Gastroesophageal sphincter (tissue), 3 donors: Measurements from ENCODE around the gene WDR81.

Source experiments
- CTCF ChIP-seq, 4 experiments: fragments of 200-600 bp in 2 of 4; fragments of 450-650 bp in 2 of 4; sonication (generic) in 1 of 4; IDR thresholded peaks; one replicate each; pipeline ENCODE4 v1.5.1; 2017 to 2019; ENCODE audit warnings: antibody characterized with exemption in 4 of 4, mild to moderate bottlenecking in 2 of 4, moderate library complexity in 2 of 4
- EP300 ChIP-seq: sonication (generic); formaldehyde crosslinking; IDR thresholded peaks from one replicate; pipeline ENCODE4 v1.6.1; 2017; ENCODE audit warnings: antibody characterized with exemption, mild to moderate bottlenecking
- POLR2A ChIP-seq, 2 donors: fragments of 450-650 bp; IDR thresholded peaks; one replicate each; pipeline ENCODE4 v1.6.1; 2017; ENCODE audit warnings: antibody characterized with exemption in 2 of 2, mild to moderate bottlenecking in 2 of 2, moderate library complexity in 1 of 2
- POLR2AphosphoS5 ChIP-seq: sonication (generic); formaldehyde crosslinking; IDR thresholded peaks from one replicate; pipeline ENCODE4 v1.6.1; 2017; ENCODE audit warnings: antibody characterized with exemption

GRCh38 chr17:1695365-1695764, 29.1 kb upstream of the WDR81 start:
- no peak for TF ChIP-seq CTCF (IDR thresholded peaks at IDR 0.05)
- TF ChIP-seq POLR2AphosphoS5, result no peak
- no peak for TF ChIP-seq EP300
- no peak for TF ChIP-seq POLR2A (IDR thresholded peaks at IDR 0.05)
